Stimulated activated CD4-positive, alpha-beta T cell treated with anti-CD3 and anti-CD28 coated beads, Interleukin-2, amount 100 ng/mL, for 24 hours (primary cell): ENCODE measurements around the gene MICALL2.

Experiments
- DNase-seq, 2 donors: peaks; one replicate each; pipeline ENCODE4 v3.0.0-alpha.2; 2020

Gene MICALL2

DNA sequence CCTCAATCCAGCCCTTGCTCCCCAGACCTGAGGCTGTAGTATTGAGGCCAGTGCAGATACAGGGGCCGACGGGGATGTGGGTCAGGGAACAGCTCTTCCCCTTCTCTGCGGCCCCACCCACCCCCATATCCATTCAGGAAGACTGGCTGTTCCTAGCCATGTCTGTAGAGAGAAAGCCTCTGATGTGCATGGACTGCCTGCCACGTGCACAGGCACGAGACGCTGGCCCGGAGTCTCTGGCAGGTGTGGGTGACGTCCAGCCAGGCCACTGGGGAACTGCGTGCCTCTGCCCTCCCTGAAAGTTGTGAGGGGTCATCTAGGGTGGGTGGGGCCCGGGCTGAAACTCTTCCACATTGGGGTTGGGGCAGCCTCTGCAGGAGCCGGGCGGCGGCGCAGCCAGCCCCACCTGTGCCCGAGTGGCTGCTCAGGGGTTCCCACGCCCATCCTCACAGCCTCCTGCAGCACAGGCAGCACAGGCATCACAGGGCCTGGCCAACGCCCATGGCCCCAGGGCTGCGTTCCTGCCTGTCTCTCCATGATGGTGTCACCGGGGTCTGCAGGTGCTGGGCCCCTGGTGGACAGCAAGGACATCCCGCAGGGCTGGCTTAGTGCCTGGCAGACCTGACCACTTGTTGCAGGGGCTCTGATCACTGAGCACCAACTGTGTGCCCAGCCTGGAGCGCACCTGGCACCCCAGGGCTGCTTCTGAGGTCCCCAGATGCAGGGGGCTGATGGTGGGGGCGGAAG is 27.5 kb downstream of the MICALL2 start:
- DNase-seq = no peak

DNA sequence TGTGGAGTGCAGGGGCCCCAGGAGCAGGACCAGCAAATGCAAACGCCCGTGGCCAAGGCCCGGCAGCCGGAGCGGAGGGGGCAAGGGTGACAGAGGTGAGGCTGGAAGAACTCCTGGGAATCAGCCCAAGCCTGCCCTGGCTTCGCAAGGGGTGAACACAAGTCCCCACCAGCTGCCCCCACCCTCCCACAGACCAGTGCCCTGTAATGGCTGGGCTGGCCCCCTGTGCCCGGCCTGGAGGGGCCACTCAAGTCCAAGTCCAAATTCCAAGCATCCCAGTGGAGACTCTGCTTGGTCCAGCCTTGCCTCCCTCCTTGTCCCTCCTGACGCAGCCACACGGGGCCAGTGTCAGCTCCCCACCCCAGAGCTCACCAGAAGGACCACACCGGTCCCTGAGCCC is 28.0 kb downstream of the MICALL2 start:
- DNase-seq = no peak

DNA sequence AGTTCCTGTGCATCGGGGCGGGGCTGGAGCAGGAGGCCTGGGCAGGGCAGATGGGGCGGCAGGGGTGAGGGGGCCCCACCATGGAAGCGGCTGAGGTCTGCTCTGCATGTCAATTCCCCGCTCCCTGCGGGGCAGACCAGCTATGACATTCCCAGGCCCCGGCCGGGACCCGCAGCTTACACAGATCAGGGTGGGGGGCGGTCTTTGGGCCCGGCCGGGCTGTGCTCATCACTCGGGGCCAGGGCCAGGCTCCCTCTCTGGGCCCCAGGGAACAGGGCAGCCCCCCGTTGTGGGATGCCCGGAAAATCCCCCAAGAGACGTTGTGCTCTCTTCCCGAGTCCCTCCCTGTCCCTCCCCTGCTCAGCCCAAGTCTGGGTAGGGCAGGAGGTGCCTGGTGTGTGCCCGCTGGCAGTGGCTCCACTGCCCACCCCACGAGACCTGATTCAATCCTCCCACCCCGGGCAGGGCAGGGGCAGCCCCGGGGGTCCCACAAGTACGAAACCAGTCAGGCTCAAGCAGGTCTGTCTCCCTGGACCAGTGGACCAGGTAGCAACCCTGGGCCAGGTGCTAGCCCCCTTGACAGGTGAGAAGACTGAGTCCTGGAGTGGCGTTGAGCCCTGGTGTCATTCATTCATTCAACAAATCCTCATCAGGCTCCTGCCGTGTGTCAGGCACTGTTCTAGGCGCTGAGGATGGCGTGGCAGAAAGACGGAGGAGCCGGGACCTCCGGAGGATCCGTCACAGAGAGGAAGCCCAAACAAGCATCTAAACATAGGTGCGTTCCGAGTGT is 29.0 kb downstream of the MICALL2 start:
- DNase-seq = no peak

DNA sequence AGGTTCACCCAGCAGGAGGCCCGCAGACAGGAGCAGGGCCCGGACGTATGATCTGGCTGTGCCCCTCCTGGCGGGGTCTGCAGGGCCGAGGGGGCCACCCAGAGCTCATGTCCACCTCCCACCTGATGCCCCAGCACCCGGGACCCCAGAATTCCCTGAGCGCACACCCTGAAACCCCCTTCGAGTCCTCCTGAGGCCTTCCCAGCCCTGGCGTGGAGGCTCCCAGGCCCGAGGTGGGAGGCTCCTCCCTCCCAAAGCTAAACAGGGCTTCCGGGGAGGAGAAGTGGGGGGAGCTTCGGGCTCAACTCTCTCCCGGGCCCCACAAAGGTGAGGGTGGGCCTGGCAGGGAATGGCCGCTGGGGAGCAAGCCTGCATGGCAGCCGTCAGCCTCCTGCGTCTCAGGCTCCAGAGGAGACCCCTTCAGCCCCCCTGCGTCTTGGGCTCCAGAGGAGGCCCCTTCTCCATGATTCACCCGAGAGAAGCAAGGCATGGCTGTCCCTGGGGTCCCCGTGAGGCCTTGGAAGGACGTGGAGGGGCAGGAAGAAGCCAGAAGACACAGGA is 30.2 kb downstream of the MICALL2 start:
- no peak for DNase-seq

DNA sequence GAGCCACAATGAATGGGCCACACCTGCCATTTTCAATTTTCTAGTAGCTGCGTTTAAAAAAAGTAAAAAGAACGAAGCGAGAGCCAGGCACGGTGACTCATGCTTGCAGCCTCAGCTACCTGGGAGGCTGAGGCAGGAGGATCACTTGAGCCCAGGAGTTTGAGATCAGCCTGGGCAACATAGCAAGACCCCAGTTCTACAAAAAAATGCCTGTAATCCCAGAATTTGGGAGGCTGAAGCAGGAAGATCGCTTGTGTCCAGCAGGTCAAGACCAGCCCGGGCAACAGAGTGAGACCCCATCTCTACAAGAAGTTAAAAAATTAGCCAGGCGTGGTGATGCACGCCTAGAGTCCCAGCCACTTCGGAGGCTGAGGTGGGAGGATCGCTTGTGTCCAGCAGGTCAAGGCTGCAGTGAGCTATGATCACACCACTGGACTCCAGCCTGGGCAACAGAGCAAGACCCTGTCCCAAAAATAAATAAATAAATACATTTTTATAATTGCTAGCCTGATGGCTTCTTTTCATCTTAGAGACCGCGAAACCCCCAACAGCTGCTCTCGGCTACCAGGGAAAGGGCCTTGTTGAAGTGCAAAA is 32.1 kb downstream of the MICALL2 start:
- no peak for DNase-seq

DNA sequence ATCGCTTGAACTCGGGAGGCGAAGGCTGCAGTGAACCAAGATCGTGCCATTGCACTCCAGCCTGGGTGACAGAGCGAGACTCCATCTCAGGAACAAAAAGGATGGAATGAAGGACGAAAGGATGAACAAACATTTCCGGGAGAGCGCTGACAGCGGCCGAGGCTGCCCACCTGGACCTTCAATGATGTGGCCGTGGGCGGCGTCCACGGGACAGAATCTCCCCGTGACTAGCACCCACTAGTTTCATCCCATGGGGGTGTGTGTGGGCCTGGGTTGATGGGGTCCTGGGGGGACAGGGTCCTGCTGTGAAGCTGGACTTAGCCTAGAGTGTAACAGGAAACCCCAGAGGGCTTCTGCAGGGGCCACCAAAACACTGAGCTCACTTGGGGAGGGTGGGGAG is 32.8 kb downstream of the MICALL2 start:
- DNase-seq = no peak

DNA sequence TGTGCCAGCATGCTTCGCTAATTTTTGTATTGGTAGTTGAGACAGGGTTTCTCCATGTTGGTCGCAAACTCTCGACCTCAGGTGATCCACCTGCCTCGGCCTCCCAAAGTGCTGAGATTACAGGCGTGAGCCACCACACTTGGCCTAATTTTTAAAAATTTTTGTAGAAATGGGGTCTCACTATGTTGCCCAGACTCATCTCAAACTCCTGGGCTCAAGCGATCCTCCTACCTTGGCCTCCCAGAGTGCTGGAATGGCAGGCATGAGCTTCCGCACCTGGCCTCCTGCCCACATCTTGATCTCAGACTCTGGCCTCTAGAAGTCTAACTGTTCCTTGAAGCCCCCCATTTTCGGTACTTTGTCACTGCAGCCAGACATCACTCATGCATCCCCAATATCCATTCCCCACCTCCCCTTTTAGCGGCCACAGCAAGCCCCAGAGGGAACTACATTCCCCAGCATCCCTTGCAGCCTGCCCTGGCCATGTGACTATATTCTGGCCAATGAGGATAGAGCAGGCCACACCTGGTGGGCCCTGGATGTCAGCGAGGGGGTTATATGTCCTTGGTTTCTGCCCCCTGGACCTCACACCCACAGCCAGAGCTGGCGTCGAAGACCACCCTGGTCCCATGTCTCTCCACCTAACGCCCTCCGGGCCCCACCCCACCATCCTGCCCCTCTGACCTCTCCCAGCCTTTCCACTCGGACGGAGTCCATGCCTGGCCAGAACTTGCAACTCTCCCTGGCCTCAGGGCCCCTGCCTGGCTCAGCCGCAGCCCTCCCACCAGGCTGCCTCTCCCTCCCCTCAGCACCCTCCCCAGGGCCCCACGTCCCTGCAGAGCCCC is 33.8 kb downstream of the MICALL2 start:
- no peak for DNase-seq

DNA sequence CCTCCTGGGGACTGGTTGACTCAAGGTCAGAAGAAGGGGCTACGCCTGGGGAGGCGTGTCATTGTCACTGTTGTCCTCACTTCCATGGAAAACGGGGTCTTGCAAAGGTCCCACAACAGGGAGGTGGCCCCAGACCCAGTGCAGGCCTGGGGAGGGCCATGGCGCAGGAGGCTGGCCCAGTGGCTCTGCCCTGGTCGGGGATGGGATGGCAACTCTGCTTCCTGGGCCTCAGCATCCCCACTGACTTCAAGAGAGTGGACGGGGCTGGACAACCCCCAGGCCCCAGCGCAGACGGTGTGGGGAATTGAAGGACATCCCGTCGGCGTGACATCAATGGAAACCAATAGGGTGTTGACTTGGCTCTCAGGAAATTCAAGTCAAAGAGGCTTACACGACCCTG is 35.2 kb downstream of the MICALL2 start:
- no peak for DNase-seq

DNA sequence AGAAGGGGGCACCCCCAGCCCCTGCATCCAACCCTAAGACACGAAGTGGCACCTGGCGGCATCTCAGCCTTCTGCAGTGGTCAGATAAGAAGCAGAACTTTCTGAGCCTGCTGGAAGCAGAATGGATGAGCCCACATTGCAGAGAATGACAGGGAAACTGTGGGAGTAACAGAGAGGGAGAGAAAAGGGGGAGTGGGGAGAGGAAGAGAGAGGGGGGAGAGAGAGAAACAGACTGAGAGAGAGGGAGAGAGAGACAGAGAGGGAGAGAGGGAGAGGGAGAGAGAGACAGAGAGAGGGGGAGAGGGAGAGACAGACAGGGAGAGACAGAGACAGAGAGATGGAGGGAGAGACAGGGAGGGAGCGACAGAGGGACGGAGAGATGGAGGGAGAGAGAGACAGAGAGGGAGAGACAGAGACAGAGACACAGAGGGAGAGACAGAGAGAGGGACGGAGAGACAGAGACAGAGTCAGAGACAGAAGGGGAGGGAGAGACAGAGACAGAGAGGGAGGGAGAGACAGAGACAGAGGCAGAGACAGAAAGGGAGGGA is 35.9 kb downstream of the MICALL2 start:
- no peak for DNase-seq

DNA sequence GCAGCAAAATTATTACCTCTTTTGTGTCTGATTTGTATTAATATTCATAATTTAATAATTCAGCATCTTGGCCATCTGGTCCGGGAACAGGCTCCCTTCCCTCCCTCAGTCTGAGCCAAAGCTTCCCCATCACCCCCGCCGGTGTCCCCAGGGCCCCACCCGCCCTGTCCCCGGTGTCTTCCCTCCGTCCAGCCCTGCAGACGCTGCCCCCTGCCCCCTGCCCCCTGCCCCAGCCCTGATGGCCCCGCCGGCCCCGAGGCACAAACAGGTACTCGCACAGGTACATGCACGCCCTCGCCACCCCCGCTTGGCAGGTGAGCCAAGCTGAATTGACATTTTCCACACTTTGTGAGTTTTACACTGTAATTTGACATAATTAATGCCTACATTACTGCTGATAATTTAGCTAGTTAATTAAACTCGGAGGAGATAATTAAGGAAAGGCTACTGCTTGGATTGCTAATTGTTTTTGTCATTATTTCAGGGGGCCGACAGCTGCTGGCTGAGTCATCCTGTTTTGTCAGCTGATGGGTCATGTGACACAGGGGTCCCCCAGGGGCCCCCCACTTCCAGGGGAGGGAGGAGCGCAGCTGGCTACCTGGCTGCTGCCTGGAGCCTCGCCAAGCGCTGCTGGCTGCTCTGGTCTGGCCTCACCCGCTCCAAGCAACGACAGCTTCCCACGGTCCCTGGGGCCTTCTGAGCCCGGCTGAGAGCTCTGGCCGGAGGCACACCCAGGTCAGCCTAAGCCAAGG is 36.6 kb downstream of the MICALL2 start:
- no peak for DNase-seq

DNA sequence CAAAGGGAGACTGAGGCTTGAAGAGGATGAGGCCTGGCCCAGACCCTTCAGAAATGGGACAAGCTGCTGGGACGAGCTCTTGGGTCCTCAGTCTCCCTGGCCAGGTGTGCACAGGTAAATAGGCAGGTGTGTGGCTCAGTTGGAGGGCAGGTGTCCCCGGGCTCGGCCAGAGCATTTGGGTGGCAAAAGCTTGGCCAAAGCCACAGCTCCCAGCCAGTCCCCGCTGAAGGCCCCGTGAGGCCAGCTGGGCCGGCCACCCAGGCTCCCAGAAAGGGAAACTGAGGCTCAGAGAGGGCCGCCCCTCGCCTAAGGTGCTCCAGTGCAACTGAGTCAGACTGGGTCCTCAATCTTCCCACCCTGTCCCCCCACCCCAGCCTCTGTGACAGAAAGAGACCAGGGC is 37.3 kb downstream of the MICALL2 start:
- DNase-seq = no peak

DNA sequence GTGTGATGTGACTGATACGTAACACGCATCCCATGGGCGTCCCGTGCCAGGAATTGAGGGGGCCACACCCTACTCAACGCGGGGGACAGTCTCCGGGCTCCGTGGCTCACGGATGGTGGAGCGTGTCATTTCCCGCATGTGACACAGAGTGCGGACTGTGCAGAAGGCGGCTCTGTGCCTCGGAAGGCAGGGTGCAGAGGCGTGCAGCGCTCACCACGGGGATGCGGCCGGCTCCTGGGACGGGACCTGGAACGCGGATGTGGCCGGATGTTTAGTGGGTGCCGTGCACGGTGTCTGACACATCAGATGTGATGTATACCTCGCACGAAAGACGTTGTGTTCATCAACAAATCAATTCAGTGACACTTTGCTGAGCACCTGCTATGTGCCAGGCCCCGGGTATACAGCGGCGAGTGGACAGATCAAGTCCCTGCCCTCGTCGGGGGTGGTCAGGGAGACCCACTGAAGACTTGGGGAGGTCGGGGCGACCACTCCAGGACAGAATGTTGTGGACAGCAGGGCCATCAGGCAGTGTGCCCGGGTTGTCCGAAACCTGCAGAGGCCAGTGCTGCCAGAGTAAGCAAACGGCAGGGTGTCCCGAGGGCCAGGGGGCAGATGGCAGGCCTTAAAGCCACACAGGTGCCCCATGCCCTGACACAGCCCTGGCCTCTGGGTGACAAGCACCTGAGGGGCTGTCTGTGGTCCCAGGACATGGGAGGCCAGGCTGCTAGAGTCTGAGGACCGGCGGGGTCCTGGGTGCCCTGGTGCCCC is 38.1 kb downstream of the MICALL2 start:
- DNase-seq = no peak

DNA sequence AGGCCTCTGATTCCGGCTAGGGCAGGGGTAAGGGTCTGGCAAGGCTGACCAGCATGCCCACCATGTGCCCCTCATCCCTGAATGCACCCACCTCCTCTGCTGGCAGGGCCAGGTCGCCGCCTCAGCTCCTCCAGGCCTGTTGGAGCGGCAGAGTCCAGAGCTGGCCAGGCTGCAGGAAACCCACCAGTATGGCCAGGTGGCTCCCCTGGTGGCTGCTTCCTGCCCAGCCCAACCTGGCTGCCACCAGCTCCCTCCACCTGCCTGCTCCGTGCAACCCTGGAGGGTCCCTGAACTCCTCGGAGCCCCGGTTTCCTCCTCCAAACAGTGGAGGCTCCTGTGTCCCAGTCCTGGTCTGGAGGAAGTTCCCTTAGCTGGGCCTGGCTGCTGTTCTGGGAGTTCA is 39.6 kb downstream of the MICALL2 start:
- DNase-seq = no peak

DNA sequence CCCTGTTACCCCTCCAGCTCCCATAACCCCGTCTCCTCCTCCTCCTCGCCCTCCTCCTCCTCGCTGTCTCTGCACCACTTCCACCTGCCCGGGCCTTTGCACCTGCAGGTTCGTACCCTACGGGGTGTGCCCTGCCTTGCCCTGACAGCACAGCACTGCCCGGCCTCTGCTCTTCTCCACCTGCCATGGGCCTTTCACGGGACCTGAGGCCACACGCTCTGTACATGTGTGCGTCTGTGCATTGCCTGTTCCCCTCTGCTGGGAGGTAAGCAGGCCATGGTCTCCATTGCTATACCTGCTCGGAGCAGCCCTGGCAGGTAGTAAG is 40.0 kb downstream of the MICALL2 start:
- DNase-seq = no peak

DNA sequence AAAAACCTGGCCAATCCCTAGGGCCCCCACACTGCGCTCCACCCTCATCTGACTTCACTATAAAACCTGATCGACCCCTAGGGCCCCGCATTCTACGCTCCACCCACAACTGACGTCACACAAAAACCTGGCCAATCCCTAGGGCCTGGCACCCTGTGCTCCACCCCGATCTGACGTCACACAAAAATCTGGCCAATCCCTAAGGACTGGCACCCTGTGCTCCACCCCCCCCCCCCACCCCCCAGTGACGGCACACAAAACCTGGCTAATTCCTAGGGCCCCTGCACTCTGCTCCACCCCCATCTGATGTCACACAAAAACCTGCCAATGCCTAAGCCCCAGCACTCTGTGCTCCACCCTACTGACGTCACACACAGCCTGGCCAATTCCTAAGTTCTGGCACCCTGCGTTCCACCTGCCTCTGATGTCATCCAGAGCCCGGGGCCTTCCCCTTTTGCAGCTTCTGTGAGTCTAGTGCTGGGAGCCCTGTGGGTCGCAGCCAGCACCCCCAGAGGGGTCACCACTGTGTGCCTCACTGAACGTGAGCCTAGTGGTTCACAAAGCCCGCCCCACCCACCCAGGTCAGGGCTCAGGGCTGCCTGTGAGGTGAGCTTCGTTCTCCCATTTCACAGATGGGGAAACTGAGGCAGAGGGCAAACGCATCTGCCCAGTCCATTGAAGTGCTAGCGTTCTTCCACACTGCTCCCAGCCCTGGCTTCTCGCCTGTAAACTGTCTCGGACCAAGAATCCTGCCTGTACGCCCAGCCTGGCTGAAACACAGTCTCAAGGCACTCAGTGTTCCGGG is 40.6 kb downstream of the MICALL2 start:
- no peak for DNase-seq

DNA sequence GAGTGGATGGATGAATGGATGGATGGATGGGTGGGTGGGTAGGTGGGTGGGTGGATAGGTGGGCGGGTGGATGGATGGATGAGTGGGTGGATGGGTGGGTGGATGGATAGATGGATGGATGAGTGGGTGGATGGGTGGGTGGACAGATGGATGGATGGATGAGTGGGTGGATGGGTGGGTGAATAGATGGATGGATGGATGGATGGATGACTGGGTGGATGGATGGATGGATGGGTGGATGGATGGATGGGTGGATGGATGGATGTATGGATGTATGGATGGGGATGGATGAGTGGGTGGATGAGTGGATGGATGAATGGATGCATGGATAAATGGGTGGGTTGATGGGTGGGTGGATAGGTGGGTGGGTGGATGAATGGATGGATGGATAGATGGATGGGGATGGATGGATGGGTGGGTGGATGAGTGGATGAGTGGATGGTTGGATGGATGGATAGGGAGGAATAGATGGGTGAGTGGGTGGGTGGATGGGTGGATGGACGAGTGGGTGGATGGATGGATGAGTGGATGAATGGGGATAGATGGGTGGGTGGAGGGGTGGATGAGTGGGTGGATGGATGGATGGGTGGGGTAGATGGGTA is 43.8 kb downstream of the MICALL2 start:
- DNase-seq = no peak

DNA sequence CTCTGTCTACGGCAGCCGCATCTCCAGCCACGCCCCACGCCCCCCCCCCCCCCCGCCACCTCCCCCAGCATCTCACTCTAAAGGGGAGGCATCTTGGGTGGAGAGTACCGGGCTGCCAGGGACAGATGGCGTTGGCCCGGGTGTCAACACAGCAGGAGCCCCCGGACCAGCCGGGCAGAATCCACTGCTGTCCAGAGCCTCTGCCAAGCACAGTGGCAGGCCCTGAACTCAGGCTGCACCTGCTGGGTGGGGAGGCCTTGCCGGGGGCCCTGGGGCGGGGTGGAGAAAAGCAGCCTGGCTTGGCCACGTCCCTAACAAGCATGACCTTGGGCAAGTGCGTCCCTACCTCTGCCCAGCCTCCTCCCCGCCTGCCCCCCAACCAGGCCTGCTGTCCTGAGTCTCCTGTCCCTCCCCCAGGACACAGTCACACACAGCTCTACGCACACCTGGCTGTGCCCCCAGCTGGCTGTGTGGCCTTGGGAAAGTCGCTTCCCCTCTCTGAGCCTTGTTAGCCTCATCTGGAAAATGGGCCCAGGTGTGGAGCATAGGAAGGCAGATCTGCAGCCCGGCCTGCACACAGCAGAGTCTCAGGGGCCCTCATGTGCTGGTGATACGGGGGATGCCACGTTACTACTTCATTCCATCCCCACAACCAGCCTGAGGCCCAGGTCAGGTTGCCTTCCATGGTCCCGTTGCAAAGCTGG is 45.2 kb downstream of the MICALL2 start:
- no peak for DNase-seq

DNA sequence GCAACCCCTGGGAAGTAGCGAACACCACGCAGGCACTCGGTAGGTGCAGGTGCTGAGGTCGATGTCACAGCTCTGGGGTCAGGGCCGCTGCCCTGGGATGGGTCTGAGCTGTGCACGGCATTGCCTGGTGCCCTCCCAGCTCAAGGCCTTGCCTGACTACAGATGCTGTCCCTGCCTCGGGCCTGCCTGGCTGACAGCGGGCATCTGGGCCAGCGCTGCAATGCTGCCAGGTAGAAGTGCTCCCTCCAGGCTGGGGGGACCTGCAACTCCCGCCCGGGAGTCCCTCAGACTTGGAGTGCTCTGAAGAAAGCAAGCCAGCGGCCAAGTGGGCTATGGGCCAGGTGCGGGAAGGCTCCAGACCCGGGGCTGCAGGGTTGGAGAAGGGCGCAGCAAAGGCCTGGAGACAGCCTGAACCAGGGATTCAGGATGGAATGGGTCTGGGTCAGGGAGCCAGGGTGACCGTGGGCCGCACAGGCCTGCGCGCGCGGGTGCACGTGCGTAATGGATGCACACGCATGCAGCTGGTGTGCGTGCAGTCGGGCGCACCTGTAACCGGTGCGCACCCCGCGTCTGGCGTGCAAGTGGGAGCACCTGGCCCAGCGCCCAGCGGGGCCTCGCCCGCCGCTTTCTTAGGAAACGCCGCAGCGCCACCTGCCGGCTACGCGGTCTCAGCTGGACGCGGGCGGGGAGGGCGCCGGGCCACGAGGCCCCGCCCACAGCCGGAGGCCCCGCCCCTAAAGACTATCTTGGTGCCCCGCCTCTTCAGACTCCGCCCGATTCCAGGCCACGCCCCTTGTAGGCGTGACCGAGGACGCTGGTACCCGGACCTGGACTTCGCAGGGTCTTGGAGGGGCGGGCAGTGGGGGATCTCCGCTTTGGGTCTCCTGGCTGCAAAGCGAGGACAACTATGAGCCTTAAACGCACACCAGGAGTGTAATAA is 46.7 kb downstream of the MICALL2 start:
- peak; percentile 93 to 95 for DNase-seq
